HEK293 (cell line): ENCODE results near the gene CNTNAP1.
A peak's percentile ranks its signal among the peaks of the same experiment; 100 is the strongest.

Source experiments
- GLIS1 ChIP-seq: fragments of 450-650 bp; formaldehyde crosslinking; IDR thresholded peaks from 2 replicates; pipeline ENCODE4 v1.5.1; 2016; ENCODE audit warnings: missing biosample characterization, missing genetic modification characterization
- KLF16 ChIP-seq: fragments of 450-650 bp; formaldehyde crosslinking; IDR thresholded peaks from 2 replicates; pipeline ENCODE4 v1.5.1; 2017; ENCODE audit warnings: missing biosample characterization, missing genetic modification characterization
- ZNF274 ChIP-seq, 2 experiments: fragments of 200-500 bp in 1 of 2; fragments of 450-650 bp in 1 of 2; sonication (Bioruptor generic) in 1 of 2; formaldehyde crosslinking in 1 of 2; IDR thresholded peaks; 2 replicates each; pipeline versions ENCODE4 v1.5.1 to v1.6.1; 2014 to 2016; ENCODE audit warnings: borderline replicate concordance in 1 of 2, inconsistent platforms in 1 of 2, low read length in 1 of 2, missing biosample characterization in 1 of 2, missing genetic modification characterization in 1 of 2
- ZNF416 ChIP-seq: fragments of 450-650 bp; formaldehyde crosslinking; IDR thresholded peaks from 2 replicates; pipeline ENCODE4 v1.5.1; 2016; ENCODE audit warnings: missing biosample characterization, missing genetic modification characterization
- ZNF555 ChIP-seq: fragments of 450-650 bp; formaldehyde crosslinking; conservative IDR thresholded peaks from 2 replicates; pipeline ENCODE4 v1.5.1; 2017; ENCODE audit warnings: missing biosample characterization, mild to moderate bottlenecking, missing genetic modification characterization, inconsistent platforms
- TF ChIP-seq, protein P1 (sequence below): fragments of 450-650 bp; formaldehyde crosslinking; IDR thresholded peaks from 2 replicates; pipeline ENCODE4 v1.5.1; 2016; ENCODE audit warnings: missing biosample characterization, missing genetic modification characterization

DNA sequence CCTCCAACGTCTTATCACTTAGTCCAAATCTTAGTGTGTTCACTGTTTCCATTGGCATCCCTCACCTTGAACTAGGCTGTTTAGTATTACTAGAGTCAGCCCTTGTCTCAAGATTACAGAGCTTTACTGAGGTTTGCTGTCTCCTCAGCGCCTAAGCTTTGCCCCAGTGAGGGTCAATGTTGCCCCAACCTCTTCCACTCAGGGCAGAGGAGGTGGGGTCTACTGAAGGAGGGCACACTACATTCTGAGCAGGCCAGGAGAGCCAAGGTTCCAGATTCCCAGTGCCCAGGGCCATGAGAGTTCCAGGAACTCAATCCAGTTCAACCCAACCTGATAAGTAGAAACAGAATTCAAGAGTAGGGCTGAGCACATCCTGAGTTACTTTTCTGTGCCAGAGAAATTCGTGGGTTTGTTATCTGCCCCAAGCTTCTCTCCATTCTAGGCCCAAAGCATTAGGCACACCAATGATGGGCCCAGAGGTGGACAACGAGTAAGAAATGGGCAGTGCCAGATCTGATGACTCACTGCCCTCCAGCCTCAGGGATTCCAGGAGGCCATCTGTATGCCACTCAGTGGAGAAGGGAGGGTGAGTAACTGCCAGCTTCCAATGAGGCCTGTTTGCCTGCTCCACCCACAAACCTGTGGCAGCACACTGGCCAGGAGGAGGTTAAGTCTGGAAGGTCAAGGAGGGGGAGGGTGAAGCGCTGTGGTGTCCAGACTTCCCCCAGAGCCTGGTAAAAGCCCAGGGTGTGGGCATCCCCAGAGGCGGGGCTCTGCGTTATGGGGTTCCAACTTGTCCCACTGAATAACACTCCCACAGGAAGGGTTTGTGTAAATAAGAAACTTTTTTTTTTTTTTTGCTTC lies 15.0 kb upstream of the CNTNAP1 start:
- TF ChIP-seq, protein P1, sequence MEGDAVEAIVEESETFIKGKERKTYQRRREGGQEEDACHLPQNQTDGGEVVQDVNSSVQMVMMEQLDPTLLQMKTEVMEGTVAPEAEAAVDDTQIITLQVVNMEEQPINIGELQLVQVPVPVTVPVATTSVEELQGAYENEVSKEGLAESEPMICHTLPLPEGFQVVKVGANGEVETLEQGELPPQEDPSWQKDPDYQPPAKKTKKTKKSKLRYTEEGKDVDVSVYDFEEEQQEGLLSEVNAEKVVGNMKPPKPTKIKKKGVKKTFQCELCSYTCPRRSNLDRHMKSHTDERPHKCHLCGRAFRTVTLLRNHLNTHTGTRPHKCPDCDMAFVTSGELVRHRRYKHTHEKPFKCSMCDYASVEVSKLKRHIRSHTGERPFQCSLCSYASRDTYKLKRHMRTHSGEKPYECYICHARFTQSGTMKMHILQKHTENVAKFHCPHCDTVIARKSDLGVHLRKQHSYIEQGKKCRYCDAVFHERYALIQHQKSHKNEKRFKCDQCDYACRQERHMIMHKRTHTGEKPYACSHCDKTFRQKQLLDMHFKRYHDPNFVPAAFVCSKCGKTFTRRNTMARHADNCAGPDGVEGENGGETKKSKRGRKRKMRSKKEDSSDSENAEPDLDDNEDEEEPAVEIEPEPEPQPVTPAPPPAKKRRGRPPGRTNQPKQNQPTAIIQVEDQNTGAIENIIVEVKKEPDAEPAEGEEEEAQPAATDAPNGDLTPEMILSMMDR (tag by site-specific recombination) = no peak
- no peak for TF ChIP-seq ZNF274 (IDR thresholded peaks at IDR 0.05; ENCODE audit: low read length)
- TF ChIP-seq ZNF274 (tag by site-specific recombination; IDR thresholded peaks at IDR 0.05; ENCODE audit: borderline replicate concordance) = no peak
- TF ChIP-seq KLF16 (tag by site-specific recombination) = no peak
- TF ChIP-seq GLIS1 (tag by site-specific recombination) = peak; percentile 19; the same call in 1 of the 2 replicates
- no peak for TF ChIP-seq ZNF416
- TF ChIP-seq ZNF555 (tag by site-specific recombination) = no peak
